ENCODE measurements around the gene SEC14L3.

- TF ChIP-seq CTCF (conservative IDR thresholded peaks at IDR 0.05; ENCODE audit: low read length): no peak
- TF ChIP-seq EZH2phosphoT487 (IDR thresholded peaks at IDR 0.05; ENCODE audit: borderline replicate concordance, low read depth, low read length): no peak
These were observed 39.3 kb upstream of the SEC14L3 start for GRCh38 chr22:30511109-30511508.

Data from OCI-LY7 (cell line).